ENCODE data around the gene LFNG. TPM values are rescaled to one million over a fixed set of nuclear protein-coding genes. Genes with fewer than 3 reads are reported as not detected.

Gene LFNG
- total and polyA plus RNA-seq, 8 donors: 5.2 to 59.2 (median 11.0) TPM

DNA sequence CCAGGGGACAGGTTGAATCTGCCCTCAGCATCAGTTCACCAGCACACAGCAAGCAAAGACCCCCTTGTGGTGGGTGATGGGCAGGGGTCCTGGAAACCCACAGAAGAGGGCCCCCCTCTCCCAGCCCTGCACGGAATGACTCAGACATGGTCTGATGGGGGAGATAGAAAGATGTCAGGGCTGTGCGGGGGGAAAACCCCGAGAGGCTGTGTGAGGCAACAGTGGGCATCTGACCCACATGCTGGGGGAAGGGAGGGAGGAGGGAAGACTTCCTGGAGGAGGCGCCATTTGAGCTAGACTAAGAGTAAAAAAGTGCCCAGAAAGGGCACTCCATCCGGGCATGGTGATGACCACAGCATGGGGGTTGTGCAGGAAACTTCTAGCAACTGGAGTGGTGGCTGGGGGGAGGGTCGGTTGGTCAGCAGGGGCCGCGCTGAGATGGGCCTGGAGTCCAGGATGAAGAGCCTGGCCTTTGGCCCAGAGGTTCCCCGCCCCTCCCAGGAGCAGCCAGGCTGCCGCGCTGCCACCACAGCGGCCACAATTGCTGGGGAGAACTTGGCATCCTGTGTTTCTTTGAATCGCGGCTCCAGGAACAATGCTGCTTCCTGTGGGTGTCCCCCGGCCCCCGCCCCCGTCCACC is 2.5 kb downstream of the LFNG start:
- TF ChIP-seq, protein P1, sequence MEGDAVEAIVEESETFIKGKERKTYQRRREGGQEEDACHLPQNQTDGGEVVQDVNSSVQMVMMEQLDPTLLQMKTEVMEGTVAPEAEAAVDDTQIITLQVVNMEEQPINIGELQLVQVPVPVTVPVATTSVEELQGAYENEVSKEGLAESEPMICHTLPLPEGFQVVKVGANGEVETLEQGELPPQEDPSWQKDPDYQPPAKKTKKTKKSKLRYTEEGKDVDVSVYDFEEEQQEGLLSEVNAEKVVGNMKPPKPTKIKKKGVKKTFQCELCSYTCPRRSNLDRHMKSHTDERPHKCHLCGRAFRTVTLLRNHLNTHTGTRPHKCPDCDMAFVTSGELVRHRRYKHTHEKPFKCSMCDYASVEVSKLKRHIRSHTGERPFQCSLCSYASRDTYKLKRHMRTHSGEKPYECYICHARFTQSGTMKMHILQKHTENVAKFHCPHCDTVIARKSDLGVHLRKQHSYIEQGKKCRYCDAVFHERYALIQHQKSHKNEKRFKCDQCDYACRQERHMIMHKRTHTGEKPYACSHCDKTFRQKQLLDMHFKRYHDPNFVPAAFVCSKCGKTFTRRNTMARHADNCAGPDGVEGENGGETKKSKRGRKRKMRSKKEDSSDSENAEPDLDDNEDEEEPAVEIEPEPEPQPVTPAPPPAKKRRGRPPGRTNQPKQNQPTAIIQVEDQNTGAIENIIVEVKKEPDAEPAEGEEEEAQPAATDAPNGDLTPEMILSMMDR (IDR thresholded peaks at IDR 0.05): no peak
- Histone ChIP-seq H3K4me3 (peak overlapping the region; percentile 37 to 81), H3K36me3 (peaks cover 0 to 24% of the 10 kb centered on the region in 2 donors), H3K27ac (peak overlapping the region; percentile 82 to 85), H3K9me3 (no peaks in the 10 kb centered on the region), H3K27me3 (peaks cover 0 to 16% of the 10 kb centered on the region in 2 donors), H3K4me1 (peaks cover 46 to 82% of the 10 kb centered on the region in 2 donors)
- intact Hi-C loops (cut with DNase I): no loop called here
- peak; percentile 6 for ATAC-seq
- DNase-seq: peak in 2 of 4 donors; percentile 82 to 93

- TF ChIP-seq, protein P1 (IDR thresholded peaks at IDR 0.05): no peak
- H3K27ac ChIP-seq: peak overlapping the region; percentile 82 to 85
- ATAC-seq: no peak
- H3K36me3 ChIP-seq: peaks cover 0 to 30% of the 10 kb centered on the region in 2 donors
- intact Hi-C loops (cut with DNase I): no loop called here
- H3K27me3 ChIP-seq: peaks cover 0 to 16% of the 10 kb centered on the region in 2 donors
- peak in 1 of 4 donors; percentile 69 for DNase-seq
- no peaks in the 10 kb centered on the region for H3K9me3 ChIP-seq
- peak overlapping the region; percentile 15 to 81 for H3K4me3 ChIP-seq
- H3K4me1 ChIP-seq: peaks cover 53 to 91% of the 10 kb centered on the region in 2 donors
Measured at GRCh38 chr7:2522780-2523433, 3.3 kb downstream of the LFNG start.

GRCh38 chr7:2523461-2523936 is 3.9 kb downstream of the LFNG start:
- ATAC-seq (peak; percentile 44), DNase-seq (peak in 1 of 4 donors; percentile 93)
- peaks cover 0 to 36% of the 10 kb centered on the region in 2 donors for H3K36me3 ChIP-seq
- H3K9me3 ChIP-seq: no peaks in the 10 kb centered on the region
- peaks cover 59 to 92% of the 10 kb centered on the region in 2 donors for H3K4me1 ChIP-seq
- H3K27me3 ChIP-seq: peaks cover 0 to 11% of the 10 kb centered on the region in 2 donors
- peak overlapping the region; percentile 82 to 85 for H3K27ac ChIP-seq
- TF ChIP-seq, protein P1 (IDR thresholded peaks at IDR 0.05): no peak
- intact Hi-C loops (cut with DNase I): no loop called here
- H3K4me3 ChIP-seq: peak overlapping the region; percentile 15 to 81

GRCh38 chr7:2523941-2524807 is 4.6 kb downstream of the LFNG start:
- TF ChIP-seq, protein P1 (IDR thresholded peaks at IDR 0.05): no peak
- intact Hi-C loops (cut with DNase I): no loop called here
- peak overlapping the region; percentile 15 to 81 for H3K4me3 ChIP-seq
- H3K4me1 ChIP-seq: peaks cover 60 to 92% of the 10 kb centered on the region in 2 donors
- H3K9me3 ChIP-seq: no peaks in the 10 kb centered on the region
- peak; percentile 63 for ATAC-seq
- peak in 3 of 4 donors; percentile 83 to 94 (median 91) for DNase-seq
- H3K27me3 ChIP-seq: peaks cover 0 to 5% of the 10 kb centered on the region in 2 donors
- peak overlapping the region; percentile 82 to 85 for H3K27ac ChIP-seq
- H3K36me3 ChIP-seq: peaks cover 0 to 42% of the 10 kb centered on the region in 2 donors

Data from left lung (tissue), 10 donors.